Liver (tissue), 9 donors: Measurements from ENCODE around the gene TMA7B. TPM values are rescaled to one million over a fixed set of nuclear protein-coding genes. Genes with fewer than 3 reads are reported as not detected.

Experiments used
- DNase-seq: peaks from one replicate; pipeline ENCODE4 v3.0.0-alpha.2; 2017; ENCODE audit warnings: low spot score
- H3K27ac ChIP-seq, 2 donors: one replicate each; pipeline ENCODE4 v1.7.0; 2013; ENCODE audit warnings: inconsistent platforms in 2 of 2, low read length in 2 of 2, control low read depth in 1 of 2, low read depth in 1 of 2, mild to moderate bottlenecking in 1 of 2
- H3K27me3 ChIP-seq, 4 donors: one replicate each; pipeline versions ENCODE4 v1.6.1 to v1.7.0; 2013; ENCODE audit warnings: low read length in 3 of 4, inconsistent platforms in 1 of 4, mild to moderate bottlenecking in 1 of 4, moderate library complexity in 1 of 4; ENCODE audit not compliant: control insufficient read depth in 4 of 4, insufficient read depth in 4 of 4
- H3K36me3 ChIP-seq, 4 donors: one replicate each; pipeline versions ENCODE4 v1.6.1 to v1.7.0; 2013; ENCODE audit warnings: low read length in 3 of 4, mild to moderate bottlenecking in 3 of 4, low read depth in 1 of 4, moderate library complexity in 1 of 4; ENCODE audit not compliant: control insufficient read depth in 4 of 4, insufficient read depth in 3 of 4
- H3K4me1 ChIP-seq, 4 donors: one replicate each; pipeline versions ENCODE4 v1.6.1 to v1.7.0; 2013; ENCODE audit warnings: low read length in 3 of 4, mild to moderate bottlenecking in 3 of 4, moderate library complexity in 1 of 4; ENCODE audit not compliant: control insufficient read depth in 4 of 4, insufficient read depth in 4 of 4
- H3K4me3 ChIP-seq, 3 donors: one replicate each; pipeline versions ENCODE4 v1.6.1 to v1.7.0; 2013; ENCODE audit warnings: low read length in 3 of 3, control low read depth in 1 of 3, low read depth in 1 of 3, mild to moderate bottlenecking in 1 of 3
- H3K9ac ChIP-seq, 2 donors: one replicate each; pipeline ENCODE4 v1.7.0; 2013; ENCODE audit warnings: low read length in 2 of 2, mild to moderate bottlenecking in 2 of 2, moderate library complexity in 2 of 2, control low read depth in 1 of 2, low read depth in 1 of 2
- H3K9me3 ChIP-seq, 4 donors: one replicate each; pipeline versions ENCODE4 v1.6.1 to v1.7.0; 2013; ENCODE audit warnings: low read length in 3 of 4; ENCODE audit not compliant: control insufficient read depth in 4 of 4
- CTCF ChIP-seq: fragments of 150-350 bp; IDR thresholded peaks from 2 replicates; pipeline ENCODE4 v1.5.1; 2017; ENCODE audit warnings: improper control_type of control experiment, low read depth, low read length; ENCODE audit not compliant: missing input control
- FOXA1 ChIP-seq: IDR thresholded peaks from 2 replicates; pipeline ENCODE4 v1.6.1; 2016; ENCODE audit warnings: antibody characterized with exemption
- FOXA2 ChIP-seq: IDR thresholded peaks from 2 replicates; pipeline ENCODE4 v1.6.1; 2016; ENCODE audit warnings: antibody characterized with exemption
- GABPA ChIP-seq, 2 donors: IDR thresholded peaks in 1 of 2; conservative IDR thresholded peaks in 1 of 2; 2 replicates each; pipeline ENCODE4 v1.6.1; 2016; ENCODE audit warnings: antibody characterized with exemption in 2 of 2, mild to moderate bottlenecking in 1 of 2, moderate library complexity in 1 of 2
- HNF4A ChIP-seq, 2 donors: conservative IDR thresholded peaks; 2 replicates each; pipeline ENCODE4 v1.6.1; 2016; ENCODE audit warnings: antibody characterized with exemption in 2 of 2, mild to moderate bottlenecking in 2 of 2
- JUND ChIP-seq, 2 donors: IDR thresholded peaks; 2 replicates each; pipeline ENCODE4 v1.6.1; 2016; ENCODE audit warnings: antibody characterized with exemption in 2 of 2
- RAD21 ChIP-seq, 2 donors: IDR thresholded peaks; 2 replicates each; pipeline ENCODE4 v1.6.1; 2016; ENCODE audit warnings: antibody characterized with exemption in 2 of 2, mild to moderate bottlenecking in 2 of 2
- REST ChIP-seq: IDR thresholded peaks from 2 replicates; pipeline ENCODE4 v1.6.1; 2016; ENCODE audit warnings: antibody characterized with exemption, mild to moderate bottlenecking
- RXRA ChIP-seq, 2 donors: IDR thresholded peaks; 2 replicates each; pipeline ENCODE4 v1.6.1; 2017 to 2018; ENCODE audit warnings: antibody characterized with exemption in 2 of 2, mild to moderate bottlenecking in 1 of 2
- SP1 ChIP-seq: IDR thresholded peaks from 2 replicates; pipeline ENCODE4 v1.6.1; 2018; ENCODE audit warnings: antibody characterized with exemption, mild to moderate bottlenecking
- YY1 ChIP-seq: IDR thresholded peaks from 2 replicates; pipeline ENCODE4 v1.6.1; 2016; ENCODE audit warnings: antibody characterized with exemption, mild to moderate bottlenecking
- ZBTB33 ChIP-seq: IDR thresholded peaks from 2 replicates; pipeline ENCODE4 v1.6.1; 2016; ENCODE audit warnings: antibody characterized with exemption
- WGBS: extraction: QIAGEN DNeasy Blood & Tissue Kit; methylation state at CpG from one replicate; pipeline ENCODE4 v1.1.7; 2013; 5-methylcytosine and 5-hydroxymethylcytosine counted together
- polyA plus RNA-seq, 2 donors: library from polyadenylated mRNA; stranded (reverse) in 1 of 2; unstranded in 1 of 2; fragments of 200-250 nt in 1 of 2; fragments of >200 nt in 1 of 2; fragmentation: Nextera tagmentation in 1 of 2; extraction: Ambion mirVana in 1 of 2; gene quantifications; one replicate each; pipeline versions ENCODE4 v1.2.1 to v1.2.3, GENCODE V29; 2013 to 2015
- total RNA-seq, 2 donors: library from RNA; depleted of rRNA; stranded (reverse); fragments of >200 nt; gene quantifications; one replicate each; pipeline ENCODE4 v1.2.3, GENCODE V29; 2014
- TF ChIP-seq, protein P1 (sequence below): IDR thresholded peaks from 2 replicates; pipeline ENCODE4 v1.6.1; 2016; ENCODE audit warnings: antibody characterized with exemption
- donor health status: healthy.
- donor health status: healthy.
- donor health status: healthy.
- donor health status: healthy.
- donor health status: healthy.

The TMA7B gene
- total and polyA plus RNA-seq, 4 donors = 0.25 to 2.1 TPM; not detected in 2

- Histone ChIP-seq H3K36me3 (no peaks in the 10 kb centered on the region), H3K4me1 (no peaks in the 10 kb centered on the region), H3K27ac (no peak overlapping the region), H3K9ac (no peak overlapping the region), H3K27me3 (peaks cover 0 to 2% (median 0%) of the 10 kb centered on the region in 4 donors), H3K9me3 (no peaks in the 10 kb centered on the region), H3K4me3 (no peak overlapping the region)
- no peak for DNase-seq
- TF ChIP-seq JUND (IDR thresholded peaks at IDR 0.05) (no peak), YY1 (no peak), RXRA (IDR thresholded peaks at IDR 0.05) (no peak), CTCF (no peak), HNF4A (conservative IDR thresholded peaks at IDR 0.05) (no peak), GABPA (IDR thresholded peaks at IDR 0.05 in 1 of 2, conservative IDR thresholded peaks at IDR 0.05 in 1 of 2) (no peak)
- TF ChIP-seq, protein P1, sequence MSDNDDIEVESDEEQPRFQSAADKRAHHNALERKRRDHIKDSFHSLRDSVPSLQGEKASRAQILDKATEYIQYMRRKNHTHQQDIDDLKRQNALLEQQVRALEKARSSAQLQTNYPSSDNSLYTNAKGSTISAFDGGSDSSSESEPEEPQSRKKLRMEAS = no peak
- 79% methylated on average over 8 of the region's 8 CpGs for WGBS
These were observed 40.0 kb upstream of the TMA7B start for GRCh38 chr22:39920134-39920743.

GRCh38 chr22:39923696-39924095, 36.5 kb upstream of the TMA7B start:
- no peak for DNase-seq
- H3K4me3 ChIP-seq = no peak overlapping the region
- TF ChIP-seq FOXA2 (no peak), SP1 (no peak), GABPA (IDR thresholded peaks at IDR 0.05 in 1 of 2, conservative IDR thresholded peaks at IDR 0.05 in 1 of 2) (no peak), RAD21 (IDR thresholded peaks at IDR 0.05) (no peak), HNF4A (conservative IDR thresholded peaks at IDR 0.05) (no peak)
- no peaks in the 10 kb centered on the region for H3K4me1 ChIP-seq
- no peaks in the 10 kb centered on the region for H3K36me3 ChIP-seq
- WGBS = 72% methylated on average over 5 of the region's 5 CpGs
- H3K9me3 ChIP-seq = no peaks in the 10 kb centered on the region
- H3K27me3 ChIP-seq = peaks cover 0 to 2% (median 0%) of the 10 kb centered on the region in 4 donors
- no peak overlapping the region for H3K9ac ChIP-seq
- H3K27ac ChIP-seq = no peak overlapping the region

- no peak for DNase-seq
- no peak for TF ChIP-seq ZBTB33
- TF ChIP-seq, protein P1 = no peak
- TF ChIP-seq FOXA1 = no peak
- no peak for TF ChIP-seq JUND (IDR thresholded peaks at IDR 0.05)
- no peak for TF ChIP-seq GABPA (IDR thresholded peaks at IDR 0.05 in 1 of 2, conservative IDR thresholded peaks at IDR 0.05 in 1 of 2)
- no peak for TF ChIP-seq REST
- TF ChIP-seq RAD21 (IDR thresholded peaks at IDR 0.05) = no peak
- no peak for TF ChIP-seq YY1
- Histone ChIP-seq H3K27ac (no peak overlapping the region), H3K9me3 (no peaks in the 10 kb centered on the region), H3K4me3 (no peak overlapping the region), H3K27me3 (peaks cover 0 to 2% (median 0%) of the 10 kb centered on the region in 4 donors), H3K9ac (no peak overlapping the region), H3K36me3 (no peaks in the 10 kb centered on the region), H3K4me1 (no peaks in the 10 kb centered on the region)
- 90% methylated on average over 18 of the region's 18 CpGs for WGBS
These were observed 35.9 kb upstream of the TMA7B start for GRCh38 chr22:39924286-39924685.
